Upper lobe of right lung (tissue), 1 donor: ENCODE results near the gene TMEM88. TPM values are rescaled to one million over a fixed set of nuclear protein-coding genes. Genes with fewer than 3 reads are reported as not detected.

Experiments used
- ATAC-seq: fragments of 200-7000 bp; cut with Tn5 transposase; one replicate; pipeline ENCODE4 v1.9.1; 2020; ENCODE audit warnings: mild to moderate bottlenecking, moderate library complexity
- DNase-seq: peaks from one replicate; pipeline ENCODE4 v3.0.0-alpha.2; 2020
- H3K27ac ChIP-seq: fragments of 200-600 bp; one replicate; pipeline ENCODE4 v1.8.0; 2022
- H3K27me3 ChIP-seq: fragments of 200-600 bp; one replicate; pipeline ENCODE4 v1.8.0; 2022; ENCODE audit warnings: mild to moderate bottlenecking
- H3K36me3 ChIP-seq: fragments of 200-600 bp; one replicate; pipeline ENCODE4 v1.8.0; 2022
- H3K4me1 ChIP-seq: fragments of 200-600 bp; one replicate; pipeline ENCODE4 v1.8.0; 2022
- H3K4me3 ChIP-seq: fragments of 200-600 bp; one replicate; pipeline ENCODE4 v1.8.0; 2022; ENCODE audit warnings: mild to moderate bottlenecking
- H3K9me3 ChIP-seq: fragments of 200-600 bp; one replicate; pipeline ENCODE4 v1.8.0; 2022
- CTCF ChIP-seq: fragments of 200-600 bp; IDR thresholded peaks from one replicate; pipeline ENCODE4 v1.8.0; 2022; ENCODE audit warnings: antibody characterized with exemption
- intact Hi-C: fragments of 100-400 bp; cut with DNase I; formaldehyde crosslinking; loops from one replicate; pipeline ENCODE4 v1.11.0; 2022
- total RNA-seq: library from RNA; stranded (reverse); fragmentation: NEBNext Ultra II Directional; extraction: Animal tissue kit (Norgen Biotek cat#: 25700); gene quantifications from one replicate; pipeline ENCODE4 v1.2.1, GENCODE V29; 2021
- donor health status: DM: no; HTN: yes; CAD: no; lungs with severe emphysema.

TMEM88 gene
- total RNA-seq, 1 donor from 2014 or later: 10.7 TPM

GRCh38 chr17:7852262-7852670, 2.6 kb upstream of the TMEM88 start:
- Histone ChIP-seq H3K36me3 (peaks cover 59% of the 10 kb centered on the region), H3K9me3 (no peaks in the 10 kb centered on the region), H3K4me1 (peaks cover 17% of the 10 kb centered on the region), H3K27ac (no peak overlapping the region), H3K4me3 (no peak overlapping the region), H3K27me3 (no peaks in the 10 kb centered on the region)
- intact Hi-C loops: no loop called here
- DNase-seq: no peak
- no peak for TF ChIP-seq CTCF
- ATAC-seq: no peak

- DNase-seq: peak; percentile 65
- Histone ChIP-seq H3K4me3 (no peak overlapping the region), H3K4me1 (peaks cover 19% of the 10 kb centered on the region), H3K9me3 (no peaks in the 10 kb centered on the region), H3K27ac (no peak overlapping the region), H3K36me3 (peaks cover 52% of the 10 kb centered on the region), H3K27me3 (no peaks in the 10 kb centered on the region)
- intact Hi-C loops: no loop called here
- ATAC-seq: no peak
- TF ChIP-seq CTCF: no peak
These were observed 1.8 kb upstream of the TMEM88 start for GRCh38 chr17:7852919-7853690.

- Histone ChIP-seq H3K27me3 (no peaks in the 10 kb centered on the region), H3K36me3 (peaks cover 47% of the 10 kb centered on the region), H3K4me1 (peaks cover 24% of the 10 kb centered on the region), H3K4me3 (no peak overlapping the region), H3K27ac (no peak overlapping the region), H3K9me3 (no peaks in the 10 kb centered on the region)
- intact Hi-C loops: no loop called here
- TF ChIP-seq CTCF: no peak
- DNase-seq: no peak
- ATAC-seq: no peak
These were observed 1.2 kb upstream of the TMEM88 start for GRCh38 chr17:7853691-7854038.

- H3K4me1 ChIP-seq: peaks cover 28% of the 10 kb centered on the region
- no peak for TF ChIP-seq CTCF
- no peaks in the 10 kb centered on the region for H3K27me3 ChIP-seq
- intact Hi-C loops: no loop called here
- peak overlapping the region; percentile 73 for H3K4me3 ChIP-seq
- peaks cover 41% of the 10 kb centered on the region for H3K36me3 ChIP-seq
- no peaks in the 10 kb centered on the region for H3K9me3 ChIP-seq
- DNase-seq (peak; percentile 61), ATAC-seq (no peak)
- H3K27ac ChIP-seq: no peak overlapping the region
These were observed 638 bp upstream of the TMEM88 start for GRCh38 chr17:7854078-7854777.

- peak overlapping the region; percentile 73 for H3K4me3 ChIP-seq
These were observed 769 bp downstream of the TMEM88 start for GRCh38 chr17:7855660-7856010.

More at GRCh38 chr17:7855660-7856010, 769 bp downstream of the TMEM88 start:
- H3K27me3 ChIP-seq: no peaks in the 10 kb centered on the region
- H3K27ac ChIP-seq: peak overlapping the region; percentile 89
- H3K36me3 ChIP-seq: peaks cover 27% of the 10 kb centered on the region
- no peak for DNase-seq
- TF ChIP-seq CTCF: no peak
- ATAC-seq: no peak
- intact Hi-C loops: no loop called here
- H3K4me1 ChIP-seq: peaks cover 28% of the 10 kb centered on the region
- no peaks in the 10 kb centered on the region for H3K9me3 ChIP-seq
